ENCODE data around the gene SGTB. TPM values are rescaled to one million over a fixed set of nuclear protein-coding genes. Genes with fewer than 3 reads are reported as not detected.
A peak's percentile ranks its signal among the peaks of the same experiment; 100 is the strongest.

SGTB gene, protein sequence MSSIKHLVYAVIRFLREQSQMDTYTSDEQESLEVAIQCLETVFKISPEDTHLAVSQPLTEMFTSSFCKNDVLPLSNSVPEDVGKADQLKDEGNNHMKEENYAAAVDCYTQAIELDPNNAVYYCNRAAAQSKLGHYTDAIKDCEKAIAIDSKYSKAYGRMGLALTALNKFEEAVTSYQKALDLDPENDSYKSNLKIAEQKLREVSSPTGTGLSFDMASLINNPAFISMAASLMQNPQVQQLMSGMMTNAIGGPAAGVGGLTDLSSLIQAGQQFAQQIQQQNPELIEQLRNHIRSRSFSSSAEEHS
- 13.7 TPM for polyA plus RNA-seq (2012; ENCODE audit: insufficient read length, low read depth)

DNA sequence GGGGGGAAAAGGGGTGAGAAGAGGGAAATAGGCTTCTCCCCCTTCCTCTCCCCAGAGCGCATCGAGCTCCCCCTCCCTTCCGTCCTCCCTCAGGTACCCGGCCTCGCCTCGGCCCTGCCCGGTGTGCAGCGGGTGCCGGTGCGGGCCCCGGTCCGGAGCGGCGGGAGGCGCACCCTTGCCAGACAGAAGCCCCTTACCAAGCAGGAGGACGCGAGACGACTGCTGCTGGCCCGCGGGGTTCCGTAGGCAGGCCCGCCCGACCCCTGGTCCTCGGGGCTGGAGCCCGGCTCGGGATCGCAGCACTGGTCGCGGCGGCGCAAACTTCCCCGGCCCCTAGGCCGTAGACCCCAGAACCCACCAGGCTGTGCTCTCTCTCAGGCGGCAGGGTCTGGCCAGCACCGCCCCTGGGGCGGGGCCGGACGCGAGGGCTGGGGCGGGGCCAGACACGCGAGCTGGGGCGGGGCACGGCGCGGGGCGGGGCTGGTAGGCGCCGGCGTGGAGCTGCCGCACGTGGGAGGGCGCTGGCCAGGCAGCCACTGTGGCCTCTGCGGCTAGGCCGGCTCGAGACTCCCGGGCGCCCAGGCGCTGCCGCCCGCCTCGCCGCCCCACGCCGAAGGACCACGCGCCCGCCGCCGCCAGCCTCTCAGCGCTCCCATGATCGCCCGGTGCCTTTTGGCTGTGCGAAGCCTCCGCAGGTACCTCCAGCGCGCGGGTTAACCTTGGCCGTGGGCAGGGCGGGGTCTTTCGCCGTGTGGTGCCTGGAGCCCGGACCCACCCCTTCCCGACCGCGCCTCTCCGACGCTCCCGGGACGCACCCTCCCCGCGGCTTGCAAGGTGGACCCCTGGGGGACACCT lies at the start of gene SGTB, which contains the start of gene NLN:
TSS of gene SGTB (minus strand) at position 390 of the 855 bp plus-strand sequence. CDS start 1,302 bp downstream, outside the sequence.
TSS of gene NLN (plus strand) at position 486 of the 855 bp plus-strand sequence. CDS start at position 655, 169 bp downstream.
- TF ChIP-seq FOXP2 (optimal IDR thresholded peaks at IDR 0.05; ENCODE audit: borderline replicate concordance, extremely low read depth, extremely low read length, insufficient read depth), result no peak
- TF ChIP-seq, protein P1, sequence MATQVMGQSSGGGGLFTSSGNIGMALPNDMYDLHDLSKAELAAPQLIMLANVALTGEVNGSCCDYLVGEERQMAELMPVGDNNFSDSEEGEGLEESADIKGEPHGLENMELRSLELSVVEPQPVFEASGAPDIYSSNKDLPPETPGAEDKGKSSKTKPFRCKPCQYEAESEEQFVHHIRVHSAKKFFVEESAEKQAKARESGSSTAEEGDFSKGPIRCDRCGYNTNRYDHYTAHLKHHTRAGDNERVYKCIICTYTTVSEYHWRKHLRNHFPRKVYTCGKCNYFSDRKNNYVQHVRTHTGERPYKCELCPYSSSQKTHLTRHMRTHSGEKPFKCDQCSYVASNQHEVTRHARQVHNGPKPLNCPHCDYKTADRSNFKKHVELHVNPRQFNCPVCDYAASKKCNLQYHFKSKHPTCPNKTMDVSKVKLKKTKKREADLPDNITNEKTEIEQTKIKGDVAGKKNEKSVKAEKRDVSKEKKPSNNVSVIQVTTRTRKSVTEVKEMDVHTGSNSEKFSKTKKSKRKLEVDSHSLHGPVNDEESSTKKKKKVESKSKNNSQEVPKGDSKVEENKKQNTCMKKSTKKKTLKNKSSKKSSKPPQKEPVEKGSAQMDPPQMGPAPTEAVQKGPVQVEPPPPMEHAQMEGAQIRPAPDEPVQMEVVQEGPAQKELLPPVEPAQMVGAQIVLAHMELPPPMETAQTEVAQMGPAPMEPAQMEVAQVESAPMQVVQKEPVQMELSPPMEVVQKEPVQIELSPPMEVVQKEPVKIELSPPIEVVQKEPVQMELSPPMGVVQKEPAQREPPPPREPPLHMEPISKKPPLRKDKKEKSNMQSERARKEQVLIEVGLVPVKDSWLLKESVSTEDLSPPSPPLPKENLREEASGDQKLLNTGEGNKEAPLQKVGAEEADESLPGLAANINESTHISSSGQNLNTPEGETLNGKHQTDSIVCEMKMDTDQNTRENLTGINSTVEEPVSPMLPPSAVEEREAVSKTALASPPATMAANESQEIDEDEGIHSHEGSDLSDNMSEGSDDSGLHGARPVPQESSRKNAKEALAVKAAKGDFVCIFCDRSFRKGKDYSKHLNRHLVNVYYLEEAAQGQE (IDR thresholded peaks at IDR 0.05; ENCODE audit: insufficient read depth in 1 of 2, low read depth in 2 of 2, low read length in 2 of 2), result no peak; a peak in 1 of 4 replicates
- TF ChIP-seq SIN3A (IDR thresholded peaks at IDR 0.05; ENCODE audit: borderline replicate concordance, insufficient read depth, low read length), result peak; percentile 55; the same call in 1 of the 2 replicates
- peak; percentile 18; the same call in 1 of the 2 replicates for TF ChIP-seq TAF1 (IDR thresholded peaks at IDR 0.05; ENCODE audit: borderline replicate concordance, insufficient read depth, low read length)
- TF ChIP-seq POLR2AphosphoS5 (IDR thresholded peaks at IDR 0.05; ENCODE audit: low read depth, low read length), result peak; percentile 72

DNA sequence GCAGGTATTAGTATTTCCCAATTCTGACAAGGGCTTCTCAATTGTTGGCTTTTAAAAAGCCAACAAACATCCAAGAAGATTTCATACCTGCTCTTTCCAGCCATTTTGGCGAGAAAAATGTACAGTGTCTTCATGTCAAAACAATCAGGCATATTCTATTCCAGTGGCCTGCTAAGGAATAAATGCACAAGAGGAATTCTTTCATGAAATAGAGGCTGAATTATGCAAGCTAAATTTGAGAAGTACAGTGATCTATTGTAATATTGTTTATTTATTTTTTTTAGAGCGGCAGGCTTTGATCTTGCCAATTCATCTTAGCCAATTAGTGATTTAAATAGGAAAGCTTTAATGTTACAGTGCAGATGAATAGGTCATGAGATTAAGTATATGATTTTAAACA lies 49.4 kb upstream of the SGTB start:
- TF ChIP-seq SIN3A (IDR thresholded peaks at IDR 0.05; ENCODE audit: borderline replicate concordance, insufficient read depth, low read length) (no peak), TAF1 (IDR thresholded peaks at IDR 0.05; ENCODE audit: borderline replicate concordance, insufficient read depth, low read length) (no peak), FOXP2 (optimal IDR thresholded peaks at IDR 0.05; ENCODE audit: borderline replicate concordance, extremely low read depth, extremely low read length, insufficient read depth) (no peak), POLR2AphosphoS5 (IDR thresholded peaks at IDR 0.05; ENCODE audit: low read depth, low read length) (no peak)
- TF ChIP-seq, protein P1 (IDR thresholded peaks at IDR 0.05; ENCODE audit: insufficient read depth in 1 of 2, low read depth in 2 of 2, low read length in 2 of 2), result no peak

DNA sequence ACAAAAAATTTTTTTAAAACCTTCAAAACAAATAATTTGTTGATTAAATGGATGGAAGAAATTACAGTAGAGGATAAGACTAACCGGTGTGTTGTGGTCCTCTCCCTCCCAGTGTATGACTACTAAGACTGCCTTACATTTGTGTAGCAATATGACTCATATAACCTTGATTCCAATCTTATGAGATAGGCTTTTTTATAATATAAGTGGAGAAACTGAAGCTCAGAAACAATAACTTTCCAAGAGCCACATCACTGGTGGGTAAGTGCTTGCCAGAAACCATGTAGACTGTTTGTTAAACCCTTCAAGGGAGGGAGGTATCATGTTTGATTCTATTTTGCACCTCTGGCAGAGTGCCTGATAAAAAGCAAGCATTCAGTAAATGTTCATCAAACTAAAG lies 47.6 kb upstream of the SGTB start:
- TF ChIP-seq POLR2AphosphoS5 (IDR thresholded peaks at IDR 0.05; ENCODE audit: low read depth, low read length), result no peak

- TF ChIP-seq POLR2AphosphoS5 (IDR thresholded peaks at IDR 0.05; ENCODE audit: low read depth, low read length), result no peak
- TF ChIP-seq, protein P1 (IDR thresholded peaks at IDR 0.05; ENCODE audit: insufficient read depth in 1 of 2, low read depth in 2 of 2, low read length in 2 of 2), result no peak
- TF ChIP-seq SIN3A (IDR thresholded peaks at IDR 0.05; ENCODE audit: borderline replicate concordance, insufficient read depth, low read length), result no peak
- TF ChIP-seq FOXP2 (optimal IDR thresholded peaks at IDR 0.05; ENCODE audit: borderline replicate concordance, extremely low read depth, extremely low read length, insufficient read depth), result no peak
- no peak for TF ChIP-seq TAF1 (IDR thresholded peaks at IDR 0.05; ENCODE audit: borderline replicate concordance, insufficient read depth, low read length)
Observed at GRCh38 chr5:65768723-65769346, 46.9 kb upstream of the SGTB start.

GRCh38 chr5:65767565-65767964 lies 45.7 kb upstream of the SGTB start:
- TF ChIP-seq TAF1 (IDR thresholded peaks at IDR 0.05; ENCODE audit: borderline replicate concordance, insufficient read depth, low read length), result no peak
- no peak for TF ChIP-seq FOXP2 (optimal IDR thresholded peaks at IDR 0.05; ENCODE audit: borderline replicate concordance, extremely low read depth, extremely low read length, insufficient read depth)
- no peak for TF ChIP-seq POLR2AphosphoS5 (IDR thresholded peaks at IDR 0.05; ENCODE audit: low read depth, low read length)
- TF ChIP-seq SIN3A (IDR thresholded peaks at IDR 0.05; ENCODE audit: borderline replicate concordance, insufficient read depth, low read length), result no peak
- TF ChIP-seq, protein P1 (IDR thresholded peaks at IDR 0.05; ENCODE audit: insufficient read depth in 1 of 2, low read depth in 2 of 2, low read length in 2 of 2), result no peak
